Middle frontal gyrus (tissue), 1 donor: ENCODE measurements around the gene G3BP2.

ENCODE experiments used
- DNase-seq: peaks from one replicate; pipeline ENCODE4 v3.0.0-alpha.2; 2015; ENCODE audit warnings: low spot score; ENCODE audit errors: extremely low spot score

Gene G3BP2

GRCh38 chr4:75643651-75644050, 29.6 kb downstream of the G3BP2 start:
- DNase-seq, result no peak

- no peak for DNase-seq
Observed at GRCh38 chr4:75639124-75639695, 34.0 kb downstream of the G3BP2 start.

- DNase-seq, result no peak
Observed at GRCh38 chr4:75637827-75638226, 35.4 kb downstream of the G3BP2 start.

- DNase-seq, result no peak
Observed at GRCh38 chr4:75637176-75637575, 36.0 kb downstream of the G3BP2 start.

- no peak for DNase-seq
Observed at GRCh38 chr4:75634951-75635350, 38.3 kb downstream of the G3BP2 start.

GRCh38 chr4:75634281-75634680, 38.9 kb downstream of the G3BP2 start:
- no peak for DNase-seq

GRCh38 chr4:75633846-75634245, 39.4 kb downstream of the G3BP2 start:
- DNase-seq, result no peak

- no peak for DNase-seq
Observed at GRCh38 chr4:75630937-75631329, 42.3 kb downstream of the G3BP2 start.

GRCh38 chr4:75630174-75630936, 42.9 kb downstream of the G3BP2 start, which contains the start of gene CDKL2:
CDKL2 (minus strand) TSS chr4:75630528; CDS start chr4:75625988, 4,540 bp downstream.
- peak; percentile 61 for DNase-seq

- no peak for DNase-seq
Observed at GRCh38 chr4:75629239-75629638, 44.0 kb downstream of the G3BP2 start.

- DNase-seq, result no peak
Observed at GRCh38 chr4:75623026-75623425, 50.2 kb downstream of the G3BP2 start.

- no peak for DNase-seq
Observed at GRCh38 chr4:75621715-75622114, 51.5 kb downstream of the G3BP2 start.

GRCh38 chr4:75612306-75612705, 60.9 kb downstream of the G3BP2 start:
- no peak for DNase-seq

- DNase-seq, result no peak
Observed at GRCh38 chr4:75605928-75606327, 67.3 kb downstream of the G3BP2 start.

GRCh38 chr4:75599647-75600046, 73.6 kb downstream of the G3BP2 start:
- DNase-seq, result no peak

- DNase-seq, result no peak
Observed at GRCh38 chr4:75598390-75598789, 74.8 kb downstream of the G3BP2 start.

GRCh38 chr4:75596061-75596460, 77.2 kb downstream of the G3BP2 start:
- DNase-seq, result no peak

GRCh38 chr4:75593393-75593792, 79.8 kb downstream of the G3BP2 start:
- DNase-seq, result no peak
